Breast epithelium (tissue), 3 donors: ENCODE results near the gene ASTN2.

Experiments
- CTCF ChIP-seq, 3 donors: fragments of 450-650 bp; IDR thresholded peaks; one replicate each; pipeline ENCODE4 v1.5.1; 2016 to 2017; ENCODE audit warnings: antibody characterized with exemption in 3 of 3, mild to moderate bottlenecking in 3 of 3, moderate library complexity in 3 of 3
- POLR2A ChIP-seq: fragments of 450-650 bp; IDR thresholded peaks from one replicate; pipeline ENCODE4 v1.6.1; 2016; ENCODE audit warnings: antibody characterized with exemption, mild to moderate bottlenecking, moderate library complexity

GRCh38 chr9:117218951-117219350, 195.9 kb downstream of the ASTN2 start:
- TF ChIP-seq POLR2A (no peak), CTCF (IDR thresholded peaks at IDR 0.05) (no peak)
